Activated B cell treated with CpG ODN at 0.5 μM for 24 hours (primary cell): ENCODE data around the gene EFNA5. TPM values are rescaled to one million over a fixed set of nuclear protein-coding genes. Genes with fewer than 3 reads are reported as not detected.

ENCODE experiments used
- ATAC-seq: fragments of 200-7000 bp; cut with Tn5 transposase; one replicate; pipeline ENCODE4 v1.10.0; 2021; ENCODE audit warnings: low read depth, mild to moderate bottlenecking, moderate library complexity
- CTCF ChIA-PET: fragments of 350-600 bp; sonication (Branson Sonifier 250); formaldehyde crosslinking; loops from one replicate; lab custom pipeline; 2021; ENCODE audit warnings: antibody characterized with exemption; lab: Charles Lee
- POLR2A ChIA-PET: fragments of 350-600 bp; sonication (Branson Sonifier 250); formaldehyde crosslinking; loops from one replicate; lab custom pipeline; 2021; ENCODE audit warnings: antibody characterized with exemption; lab: Charles Lee
- DNase-seq: peaks from one replicate; pipeline ENCODE4 v3.0.0; 2022
- H3K27ac Mint-ChIP-seq: one replicate; pipeline ENCODE4 v1.8.0; 2020; ENCODE audit warnings: mixed read lengths
- H3K27me3 Mint-ChIP-seq: one replicate; pipeline ENCODE4 v1.8.0; 2021; ENCODE audit warnings: mixed read lengths
- H3K36me3 Mint-ChIP-seq: one replicate; pipeline ENCODE4 v1.8.0; 2021; ENCODE audit warnings: low read depth, mixed read lengths
- H3K4me1 Mint-ChIP-seq: one replicate; pipeline ENCODE4 v1.8.0; 2021; ENCODE audit warnings: mixed read lengths
- H3K4me3 Mint-ChIP-seq: one replicate; pipeline ENCODE4 v1.8.0; 2020; ENCODE audit warnings: mild to moderate bottlenecking, mixed read lengths
- H3K9me3 Mint-ChIP-seq: one replicate; pipeline ENCODE4 v1.8.0; 2020; ENCODE audit warnings: mixed read lengths
- intact Hi-C: fragments of 100-400 bp; cut with micrococcal nuclease; formaldehyde crosslinking; loops from one replicate; pipeline ENCODE4 v1.15.1; 2024
- total RNA-seq: library from RNA; stranded (reverse); gene quantifications from 2 replicates; pipeline ENCODE4 v1.2.3, GENCODE V29; 2022
- TF ChIP-seq, protein P1 (sequence below): fragments of 200-600 bp; IDR thresholded peaks from one replicate; pipeline ENCODE4 v1.8.0; 2022; ENCODE audit warnings: antibody characterized with exemption, mild to moderate bottlenecking

EFNA5 gene
- total RNA-seq, 1 donor from 2014 or later, result not detected

DNA sequence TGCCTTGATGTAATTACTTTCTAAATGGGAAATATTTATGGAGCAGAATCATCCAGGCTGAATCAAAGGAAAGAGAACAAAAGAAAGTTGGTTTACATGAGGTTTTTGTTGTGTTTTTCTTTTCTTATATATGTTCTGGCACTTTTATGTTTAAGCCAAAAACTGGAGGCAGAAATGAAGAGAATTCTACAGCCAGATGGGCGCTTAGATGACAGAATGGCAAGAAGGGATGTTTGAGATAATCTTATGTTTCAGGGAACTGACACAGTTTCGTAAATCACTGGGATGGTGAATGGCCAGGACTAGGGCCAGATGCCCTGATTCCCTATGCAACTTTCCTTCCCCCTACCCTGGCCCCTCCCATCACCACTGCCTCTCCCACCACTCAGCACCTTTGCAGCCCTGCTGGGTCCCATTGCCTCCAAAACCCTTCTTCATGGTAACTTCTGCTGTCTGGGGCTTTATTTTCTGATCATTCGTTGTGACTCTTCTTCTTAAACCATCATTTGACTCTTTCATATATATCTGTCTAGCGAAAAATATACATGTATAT, 111.8 kb downstream of the EFNA5 start:
- H3K4me1 Mint-ChIP-seq, result no peaks in the 10 kb centered on the region
- ChIA-PET POLR2A (no interaction called here), CTCF (interaction anchor here (2.0 kb wide), 1 partner anchor 13 kb away, joined by 7 read pairs; no protein-coding TSS in a partner anchor)
- no peaks in the 10 kb centered on the region for H3K9me3 Mint-ChIP-seq
- no peak overlapping the region for H3K4me3 Mint-ChIP-seq
- H3K27ac Mint-ChIP-seq, result no peak overlapping the region
- TF ChIP-seq, protein P1, sequence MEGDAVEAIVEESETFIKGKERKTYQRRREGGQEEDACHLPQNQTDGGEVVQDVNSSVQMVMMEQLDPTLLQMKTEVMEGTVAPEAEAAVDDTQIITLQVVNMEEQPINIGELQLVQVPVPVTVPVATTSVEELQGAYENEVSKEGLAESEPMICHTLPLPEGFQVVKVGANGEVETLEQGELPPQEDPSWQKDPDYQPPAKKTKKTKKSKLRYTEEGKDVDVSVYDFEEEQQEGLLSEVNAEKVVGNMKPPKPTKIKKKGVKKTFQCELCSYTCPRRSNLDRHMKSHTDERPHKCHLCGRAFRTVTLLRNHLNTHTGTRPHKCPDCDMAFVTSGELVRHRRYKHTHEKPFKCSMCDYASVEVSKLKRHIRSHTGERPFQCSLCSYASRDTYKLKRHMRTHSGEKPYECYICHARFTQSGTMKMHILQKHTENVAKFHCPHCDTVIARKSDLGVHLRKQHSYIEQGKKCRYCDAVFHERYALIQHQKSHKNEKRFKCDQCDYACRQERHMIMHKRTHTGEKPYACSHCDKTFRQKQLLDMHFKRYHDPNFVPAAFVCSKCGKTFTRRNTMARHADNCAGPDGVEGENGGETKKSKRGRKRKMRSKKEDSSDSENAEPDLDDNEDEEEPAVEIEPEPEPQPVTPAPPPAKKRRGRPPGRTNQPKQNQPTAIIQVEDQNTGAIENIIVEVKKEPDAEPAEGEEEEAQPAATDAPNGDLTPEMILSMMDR, result no peak
- peaks cover 2% of the 10 kb centered on the region for H3K27me3 Mint-ChIP-seq
- H3K36me3 Mint-ChIP-seq, result no peaks in the 10 kb centered on the region
- intact Hi-C loops, result no loop called here
- ATAC-seq (no peak), DNase-seq (no peak)

DNA sequence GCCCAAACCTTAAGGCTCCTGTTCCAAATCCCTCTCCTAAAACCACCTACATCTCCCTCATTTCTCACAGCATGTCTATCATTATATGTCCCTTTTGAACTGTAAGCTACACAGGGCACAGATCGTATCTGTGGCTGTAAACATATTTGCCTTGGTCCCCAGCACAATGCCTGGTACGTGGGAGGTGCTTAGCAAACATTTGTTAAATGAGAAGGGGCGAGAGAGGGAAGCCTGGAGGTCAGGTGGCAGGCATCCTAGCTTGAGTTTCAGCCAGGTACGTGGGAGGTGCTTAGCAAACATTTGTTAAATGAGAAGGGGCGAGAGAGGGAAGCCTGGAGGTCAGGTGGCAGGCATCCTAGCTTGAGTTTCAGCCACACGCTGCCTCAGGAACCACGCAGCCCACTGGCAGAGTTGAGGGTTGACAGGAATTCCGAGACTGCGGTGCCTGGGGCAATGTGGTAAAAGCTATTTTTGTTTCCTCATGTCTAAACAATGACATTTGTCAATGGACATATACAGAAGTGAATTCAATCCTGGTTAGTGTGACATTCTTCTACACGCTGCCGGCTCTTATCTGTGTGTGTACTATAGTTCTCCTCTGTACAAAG, 113.6 kb downstream of the EFNA5 start:
- Mint-ChIP-seq H3K9me3 (no peaks in the 10 kb centered on the region), H3K27ac (no peak overlapping the region), H3K4me3 (no peak overlapping the region), H3K4me1 (no peaks in the 10 kb centered on the region), H3K27me3 (peaks cover under 1% of the 10 kb centered on the region), H3K36me3 (no peaks in the 10 kb centered on the region)
- ChIA-PET CTCF (interaction anchor here (2.0 kb wide), 1 partner anchor 15 kb away, joined by 7 read pairs; no protein-coding TSS in a partner anchor), POLR2A (no interaction called here)
- ATAC-seq (no peak), DNase-seq (no peak)
- intact Hi-C loops, result no loop called here
- TF ChIP-seq, protein P1, result no peak

DNA sequence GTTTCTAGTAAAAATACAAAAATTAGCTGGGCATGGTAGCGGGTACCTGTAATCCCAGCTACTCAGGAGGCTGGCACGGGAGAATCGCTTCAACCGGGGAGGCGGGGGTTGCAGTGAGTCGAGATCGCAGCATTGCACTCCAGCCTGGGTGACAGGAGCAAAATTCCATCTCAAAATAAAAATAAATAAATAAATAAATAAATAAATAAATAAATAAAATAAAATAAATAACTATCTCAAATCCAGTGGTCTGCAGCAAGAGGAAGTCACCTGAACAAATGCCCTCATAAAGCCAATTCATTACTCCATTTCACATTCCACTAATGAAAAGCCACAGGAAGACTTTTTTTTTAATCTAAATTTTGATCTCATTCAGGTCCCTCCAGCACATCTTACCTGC, 114.2 kb downstream of the EFNA5 start:
- TF ChIP-seq, protein P1, result no peak
- Mint-ChIP-seq H3K27ac (no peak overlapping the region), H3K9me3 (no peaks in the 10 kb centered on the region), H3K4me3 (no peak overlapping the region), H3K4me1 (no peaks in the 10 kb centered on the region), H3K27me3 (no peaks in the 10 kb centered on the region), H3K36me3 (no peaks in the 10 kb centered on the region)
- CTCF ChIA-PET, result interaction anchor here (2.0 kb wide), 1 partner anchor 16 kb away, joined by 7 read pairs; no protein-coding TSS in a partner anchor
- DNase-seq (no peak), ATAC-seq (no peak)
- POLR2A ChIA-PET, result no interaction called here
- intact Hi-C loops, result no loop called here

DNA sequence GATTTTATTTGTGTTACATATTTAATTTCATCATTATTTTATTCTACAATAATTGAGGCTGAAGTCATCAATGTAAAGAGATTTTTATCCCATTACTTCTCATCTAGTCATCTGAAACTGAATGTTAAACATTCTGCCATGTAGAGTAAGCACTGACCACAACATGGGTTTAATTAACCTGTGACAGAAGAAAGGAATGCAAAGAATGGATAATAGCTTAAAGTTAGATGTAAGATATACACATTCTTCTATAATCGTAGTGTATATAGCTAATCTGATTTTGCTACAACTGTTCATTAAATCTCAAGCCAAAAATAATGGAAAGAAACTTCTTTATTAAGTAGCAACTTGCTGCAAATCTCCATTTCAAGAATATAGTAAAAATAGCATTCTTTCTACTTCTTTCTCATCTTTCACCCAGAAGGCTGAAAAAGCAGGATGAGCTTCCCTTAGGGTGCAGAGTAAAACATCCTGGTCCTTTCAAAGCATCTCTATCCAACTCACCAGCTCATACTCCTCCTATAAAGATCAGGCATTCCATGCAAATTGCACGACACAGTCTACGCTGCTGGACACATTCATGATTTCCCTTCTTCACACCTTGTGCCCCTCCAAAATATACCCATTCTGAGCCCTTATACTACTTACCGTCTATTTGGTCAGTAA, 115.2 kb downstream of the EFNA5 start:
- POLR2A ChIA-PET, result no interaction called here
- Mint-ChIP-seq H3K4me1 (no peaks in the 10 kb centered on the region), H3K36me3 (no peaks in the 10 kb centered on the region), H3K9me3 (no peaks in the 10 kb centered on the region), H3K4me3 (no peak overlapping the region), H3K27ac (no peak overlapping the region), H3K27me3 (no peaks in the 10 kb centered on the region)
- CTCF ChIA-PET, result no interaction called here
- DNase-seq (no peak), ATAC-seq (no peak)
- TF ChIP-seq, protein P1, result no peak
- intact Hi-C loops, result no loop called here

DNA sequence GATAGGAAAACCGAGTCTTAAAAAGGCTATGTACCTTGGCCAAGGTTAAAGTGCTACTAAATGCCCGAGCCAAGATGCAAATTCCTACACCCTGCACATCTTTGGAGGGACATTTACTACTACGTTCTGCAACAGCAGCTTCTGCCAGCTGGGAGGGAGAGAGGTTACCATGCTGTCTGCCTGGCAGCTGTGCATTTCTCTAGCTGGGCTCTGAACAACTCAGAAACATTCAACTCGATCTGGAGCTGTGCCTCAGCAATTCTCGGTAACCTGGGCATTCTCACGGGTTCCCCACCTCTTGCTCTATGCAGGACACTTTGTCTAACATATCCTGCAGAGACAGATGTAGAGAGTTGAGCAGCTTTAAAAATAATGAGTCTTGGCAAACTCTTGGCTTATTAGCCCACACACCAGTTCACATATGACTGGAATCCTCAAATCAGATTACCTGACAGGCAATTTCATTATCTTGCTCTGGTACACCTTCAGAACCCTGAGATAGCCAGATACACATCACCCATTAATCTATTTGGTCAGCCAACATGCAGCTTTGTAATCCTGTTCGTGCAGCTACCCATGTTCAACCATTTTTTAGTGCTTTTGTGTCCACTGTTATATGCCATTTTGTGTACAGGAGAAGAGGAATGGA, 115.8 kb downstream of the EFNA5 start:
- ATAC-seq (no peak), DNase-seq (no peak)
- TF ChIP-seq, protein P1, result no peak
- POLR2A ChIA-PET, result no interaction called here
- intact Hi-C loops, result no loop called here
- H3K27me3 Mint-ChIP-seq, result no peaks in the 10 kb centered on the region
- no peak overlapping the region for H3K27ac Mint-ChIP-seq
- H3K36me3 Mint-ChIP-seq, result no peaks in the 10 kb centered on the region
- CTCF ChIA-PET, result no interaction called here
- H3K9me3 Mint-ChIP-seq, result no peaks in the 10 kb centered on the region
- H3K4me1 Mint-ChIP-seq, result no peaks in the 10 kb centered on the region
- no peak overlapping the region for H3K4me3 Mint-ChIP-seq
